GM18907 (cell line): ENCODE results near the gene TWIST2.

Source experiments
- ATAC-seq: cut with Tn5 transposase; IDR thresholded peaks from one replicate; pipeline ENCODE4 v1.9.1; 2021; ENCODE audit warnings: mild to moderate bottlenecking, moderate library complexity; ENCODE audit not compliant: unreplicated experiment

The TWIST2 gene

GRCh38 chr2:238847841-238848690, at the start of gene TWIST2:
Gene TWIST2, plus strand, starts transcription at chr2:238848085. Its CDS starts 131 bp downstream, at chr2:238848216.
- no peak for ATAC-seq

GRCh38 chr2:238801791-238802190, 46.1 kb upstream of the TWIST2 start:
- no peak for ATAC-seq

- no peak for ATAC-seq
Observed at GRCh38 chr2:238802957-238803356, 44.9 kb upstream of the TWIST2 start.

- ATAC-seq = no peak
Observed at GRCh38 chr2:238803996-238804870, 43.7 kb upstream of the TWIST2 start.

- ATAC-seq = no peak
Observed at GRCh38 chr2:238808761-238809160, 39.1 kb upstream of the TWIST2 start.

GRCh38 chr2:238810321-238810720, 37.6 kb upstream of the TWIST2 start:
- no peak for ATAC-seq

GRCh38 chr2:238811293-238811692, 36.6 kb upstream of the TWIST2 start:
- ATAC-seq = no peak

GRCh38 chr2:238811759-238812158, 36.1 kb upstream of the TWIST2 start:
- no peak for ATAC-seq

- ATAC-seq = no peak
Observed at GRCh38 chr2:238813109-238813508, 34.8 kb upstream of the TWIST2 start.

GRCh38 chr2:238814815-238815214, 33.1 kb upstream of the TWIST2 start:
- no peak for ATAC-seq

- no peak for ATAC-seq
Observed at GRCh38 chr2:238816291-238816690, 31.6 kb upstream of the TWIST2 start.

- ATAC-seq = no peak
Observed at GRCh38 chr2:238817382-238817781, 30.5 kb upstream of the TWIST2 start.

- ATAC-seq = no peak
Observed at GRCh38 chr2:238817891-238818290, 30.0 kb upstream of the TWIST2 start.

GRCh38 chr2:238818561-238818960, 29.3 kb upstream of the TWIST2 start:
- no peak for ATAC-seq

- ATAC-seq = no peak
Observed at GRCh38 chr2:238820197-238820596, 27.7 kb upstream of the TWIST2 start.

- no peak for ATAC-seq
Observed at GRCh38 chr2:238820916-238821315, 27.0 kb upstream of the TWIST2 start.

GRCh38 chr2:238821391-238821790, 26.5 kb upstream of the TWIST2 start:
- ATAC-seq = no peak

GRCh38 chr2:238821944-238822670, 25.8 kb upstream of the TWIST2 start:
- ATAC-seq = no peak

- ATAC-seq = no peak
Observed at GRCh38 chr2:238822955-238823354, 24.9 kb upstream of the TWIST2 start.

GRCh38 chr2:238831177-238831576, 16.7 kb upstream of the TWIST2 start:
- ATAC-seq = no peak

- ATAC-seq = no peak
Observed at GRCh38 chr2:238834982-238835381, 12.9 kb upstream of the TWIST2 start.
